Renal cortical epithelial cell (primary cell): ENCODE data around the gene TAF8. TPM values are rescaled to one million over a fixed set of nuclear protein-coding genes. Genes with fewer than 3 reads are reported as not detected.
"Not testable (repeated sequence)": the region's sequence is repeated elsewhere in the genome, so short reads cannot be mapped to it uniquely, and the experiment has no call there.

Source experiments
- DNase-seq: peaks from one replicate; pipeline ENCODE4 v3.0.0-alpha.2; 2011; ENCODE audit warnings: low read depth
- total RNA-seq: library from RNA; depleted of rRNA; stranded (reverse); fragments of >200 nt; gene quantifications from 2 replicates; pipeline ENCODE4 v1.2.3, GENCODE V29; 2014

TAF8 gene
- total RNA-seq, 1 donor from 2014 or later = 20.3 TPM

- no peak for DNase-seq
These were observed 21.1 kb upstream of the TAF8 start for GRCh38 chr6:42029062-42029685.

GRCh38 chr6:42029881-42030280, 20.4 kb upstream of the TAF8 start:
- DNase-seq = no peak

GRCh38 chr6:42030585-42031506, 19.5 kb upstream of the TAF8 start:
- peak; percentile 23 for DNase-seq

- DNase-seq = no peak
These were observed 18.0 kb upstream of the TAF8 start for GRCh38 chr6:42032366-42032765.

- DNase-seq = not testable (repeated sequence)
These were observed 12.7 kb upstream of the TAF8 start for GRCh38 chr6:42037669-42038068.

- no peak for DNase-seq
These were observed 12.2 kb upstream of the TAF8 start for GRCh38 chr6:42038163-42038562.

- no peak for DNase-seq
These were observed 11.4 kb upstream of the TAF8 start for GRCh38 chr6:42038811-42039408.

GRCh38 chr6:42040856-42041480, 9.4 kb upstream of the TAF8 start:
- DNase-seq = no peak

GRCh38 chr6:42041481-42042053, 8.8 kb upstream of the TAF8 start:
- peak; percentile 11 for DNase-seq

GRCh38 chr6:42042108-42042507, 8.2 kb upstream of the TAF8 start:
- no peak for DNase-seq

- peak; percentile 61 for DNase-seq
These were observed 6.4 kb upstream of the TAF8 start for GRCh38 chr6:42043787-42044475.

- DNase-seq = peak; percentile 95
These were observed 4.5 kb upstream of the TAF8 start for GRCh38 chr6:42045538-42046460.

- peak; percentile 13 for DNase-seq
These were observed 3.7 kb upstream of the TAF8 start for GRCh38 chr6:42046464-42047212.

GRCh38 chr6:42047213-42047590, 3.1 kb upstream of the TAF8 start:
- DNase-seq = no peak

- no peak for DNase-seq
These were observed 2.4 kb upstream of the TAF8 start for GRCh38 chr6:42047790-42048405.

- DNase-seq = no peak
These were observed 1.1 kb upstream of the TAF8 start for GRCh38 chr6:42049116-42049809.

- DNase-seq = no peak
These were observed 402 bp upstream of the TAF8 start for GRCh38 chr6:42049948-42050296.

GRCh38 chr6:42051268-42051653, 937 bp downstream of the TAF8 start:
- peak; percentile 11 for DNase-seq

GRCh38 chr6:42053601-42054000, 3.3 kb downstream of the TAF8 start:
- no peak for DNase-seq
